ENCODE results near the gene LASP1.
A peak's percentile ranks its signal among the peaks of the same experiment; 100 is the strongest.

Gene LASP1

DNA sequence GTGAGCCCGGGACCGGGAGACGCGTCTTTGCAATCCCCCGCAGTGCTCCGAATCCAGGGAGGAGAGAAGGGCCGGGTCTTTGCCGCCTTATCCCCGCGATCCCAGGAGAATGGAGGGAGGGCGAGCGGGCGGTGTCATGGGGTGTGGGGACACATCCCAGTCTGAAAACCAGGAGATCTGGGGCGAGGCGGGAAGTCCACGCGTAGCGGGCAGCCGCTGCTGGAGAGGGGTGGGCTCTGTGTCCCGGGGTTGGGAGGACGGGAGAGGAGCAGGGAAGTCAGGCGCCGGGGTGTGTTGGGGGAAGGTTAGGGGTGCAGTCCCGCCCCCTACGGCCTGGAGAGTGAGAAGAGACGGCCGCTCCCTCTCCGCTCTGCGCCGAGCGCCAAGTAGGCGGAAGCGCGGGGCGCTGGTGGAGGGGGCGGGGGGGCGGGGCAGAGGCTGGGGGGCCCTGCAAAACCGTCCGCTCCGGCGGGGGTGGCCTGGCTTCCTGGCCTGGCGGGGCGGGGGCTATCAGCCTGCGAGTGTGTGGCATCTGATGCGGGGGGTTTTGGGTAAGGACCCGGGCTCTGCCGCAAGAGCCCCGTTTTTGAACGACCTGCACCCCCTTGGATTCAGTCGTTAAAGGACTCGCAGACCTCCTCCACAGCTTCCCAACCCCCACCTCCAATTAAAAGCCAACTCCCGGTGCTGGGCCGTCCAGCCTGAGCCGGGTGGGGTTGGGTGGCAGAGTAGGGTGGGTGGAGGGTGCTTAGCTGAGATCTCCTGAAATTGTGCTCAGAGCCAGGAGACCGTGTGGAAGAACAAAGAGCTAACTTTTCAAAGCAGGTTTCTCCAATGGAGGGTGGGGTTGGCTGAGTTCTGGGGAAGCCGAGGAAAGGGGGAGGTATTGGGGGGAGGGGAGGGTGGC is 654 bp downstream of the LASP1 start:
- Histone ChIP-seq H3K9me3 (ENCODE audit: control insufficient read depth, low read length) (no peaks in the 10 kb centered on the region), H3K27ac (ENCODE audit: low read depth, low read length, severe bottlenecking) (peak overlapping the region; percentile 91), H3K36me3 (ENCODE audit: control insufficient read depth, insufficient read depth, low read length) (peaks cover 19% of the 10 kb centered on the region), H3K4me3 (ENCODE audit: extremely low read depth, insufficient read depth, low read length, poor library complexity, severe bottlenecking) (peak overlapping the region; percentile 96), H3K4me1 (ENCODE audit: control insufficient read depth, insufficient read depth, low read length, poor library complexity, severe bottlenecking) (peaks cover 39% of the 10 kb centered on the region)
- 0% methylated on average over 10 to 19 of the region's 56 CpGs for WGBS, 2 experiments (ENCODE audit: insufficient coverage in 2 of 2)

- H3K4me1 ChIP-seq (ENCODE audit: control insufficient read depth, insufficient read depth, low read length, poor library complexity, severe bottlenecking): peaks cover 43% of the 10 kb centered on the region
- H3K27ac ChIP-seq (ENCODE audit: low read depth, low read length, severe bottlenecking): peak overlapping the region; percentile 78
- 45 to 57% methylated on average over 6 to 7 of the region's 11 CpGs for WGBS, 2 experiments (ENCODE audit: insufficient coverage in 2 of 2)
- H3K36me3 ChIP-seq (ENCODE audit: control insufficient read depth, insufficient read depth, low read length): peaks cover 23% of the 10 kb centered on the region
- peak overlapping the region; percentile 96 for H3K4me3 ChIP-seq (ENCODE audit: extremely low read depth, insufficient read depth, low read length, poor library complexity, severe bottlenecking)
- no peaks in the 10 kb centered on the region for H3K9me3 ChIP-seq (ENCODE audit: control insufficient read depth, low read length)
Measured at GRCh38 chr17:38871247-38872015, 1.6 kb downstream of the LASP1 start.

DNA sequence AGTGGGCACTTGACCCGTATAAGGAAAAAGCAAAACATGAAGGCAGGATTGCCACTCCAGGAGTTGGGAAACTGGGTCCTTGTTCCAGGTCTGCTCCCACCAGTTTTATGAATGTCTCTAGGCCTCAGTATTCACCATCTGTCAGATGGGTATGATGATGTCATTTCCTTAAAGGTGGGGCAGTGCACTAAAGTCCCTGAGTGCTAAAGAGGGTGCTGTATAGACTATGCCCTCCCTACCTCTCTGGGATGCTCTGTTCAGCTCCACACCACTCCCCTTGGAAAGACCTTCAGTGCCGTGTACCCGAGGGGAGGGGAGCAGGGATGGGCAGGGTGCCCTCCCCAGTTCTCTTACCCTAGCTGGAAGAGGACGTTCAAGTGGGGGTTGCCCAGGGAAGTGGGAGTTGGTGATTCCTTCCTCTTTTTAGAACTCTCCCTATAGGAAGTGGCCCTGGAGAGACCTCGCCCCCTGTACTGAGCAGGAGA is 2.2 kb downstream of the LASP1 start:
- Histone ChIP-seq H3K9me3 (ENCODE audit: control insufficient read depth, low read length) (no peaks in the 10 kb centered on the region), H3K36me3 (ENCODE audit: control insufficient read depth, insufficient read depth, low read length) (peaks cover 29% of the 10 kb centered on the region), H3K4me3 (ENCODE audit: extremely low read depth, insufficient read depth, low read length, poor library complexity, severe bottlenecking) (peak overlapping the region; percentile 96), H3K27ac (ENCODE audit: low read depth, low read length, severe bottlenecking) (no peak overlapping the region), H3K4me1 (ENCODE audit: control insufficient read depth, insufficient read depth, low read length, poor library complexity, severe bottlenecking) (peaks cover 46% of the 10 kb centered on the region)
- 78 to 88% methylated on average over 1 of the region's 5 CpGs for WGBS, 2 experiments (ENCODE audit: insufficient coverage in 2 of 2)

GRCh38 chr17:38872671-38873385 is 3.0 kb downstream of the LASP1 start:
- Histone ChIP-seq H3K4me3 (ENCODE audit: extremely low read depth, insufficient read depth, low read length, poor library complexity, severe bottlenecking) (no peak overlapping the region), H3K9me3 (ENCODE audit: control insufficient read depth, low read length) (no peaks in the 10 kb centered on the region), H3K27ac (ENCODE audit: low read depth, low read length, severe bottlenecking) (no peak overlapping the region), H3K36me3 (ENCODE audit: control insufficient read depth, insufficient read depth, low read length) (peaks cover 34% of the 10 kb centered on the region), H3K4me1 (ENCODE audit: control insufficient read depth, insufficient read depth, low read length, poor library complexity, severe bottlenecking) (peaks cover 53% of the 10 kb centered on the region)
- WGBS, 2 experiments (ENCODE audit: insufficient coverage in 2 of 2): 90 to 94% methylated on average over 6 to 7 of the region's 9 CpGs

DNA sequence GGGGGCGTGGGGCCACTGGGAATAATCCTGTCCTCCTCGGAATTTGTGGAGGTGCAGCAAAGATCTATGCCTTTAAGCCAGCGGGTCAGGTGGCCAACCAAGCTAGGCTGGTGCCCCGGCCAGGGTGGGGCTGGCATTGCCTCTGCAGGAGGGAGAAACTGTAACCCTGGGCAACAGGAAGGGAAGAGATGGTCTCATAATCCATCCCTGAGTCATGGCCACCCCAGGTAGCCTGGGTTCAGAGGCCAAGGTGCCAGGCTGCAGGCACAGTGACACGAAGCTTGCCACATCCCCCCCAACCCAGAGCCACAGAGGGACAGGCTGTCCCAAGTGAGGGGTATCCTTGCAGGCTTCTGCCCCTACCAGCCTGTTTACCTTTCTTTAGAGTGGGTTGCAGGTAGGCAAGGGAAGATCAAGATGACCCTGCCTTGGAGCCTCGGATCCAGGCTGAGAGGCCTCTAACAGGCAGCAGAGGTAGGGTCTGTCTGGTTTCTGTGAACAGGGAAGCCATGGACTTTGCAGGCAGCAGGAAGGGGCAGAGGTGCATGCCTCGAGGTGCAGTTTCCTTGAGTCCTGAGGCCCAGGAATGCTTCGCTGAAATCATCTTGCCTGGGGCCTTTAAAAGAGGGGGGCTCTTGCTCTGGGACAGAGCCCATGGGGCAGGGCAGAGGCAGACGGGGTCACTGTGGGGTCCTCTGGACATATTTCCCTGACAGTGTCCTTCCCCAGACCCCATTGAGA is 4.0 kb downstream of the LASP1 start:
- Histone ChIP-seq H3K4me3 (ENCODE audit: extremely low read depth, insufficient read depth, low read length, poor library complexity, severe bottlenecking) (no peak overlapping the region), H3K27ac (ENCODE audit: low read depth, low read length, severe bottlenecking) (no peak overlapping the region)
- WGBS, 2 experiments (ENCODE audit: insufficient coverage in 2 of 2): 73 to 89% methylated on average over 5 to 7 of the region's 9 CpGs

GRCh38 chr17:38874505-38875400 is 4.9 kb downstream of the LASP1 start:
- Histone ChIP-seq H3K36me3 (ENCODE audit: control insufficient read depth, insufficient read depth, low read length) (peaks cover 52% of the 10 kb centered on the region), H3K4me1 (ENCODE audit: control insufficient read depth, insufficient read depth, low read length, poor library complexity, severe bottlenecking) (peaks cover 70% of the 10 kb centered on the region), H3K27ac (ENCODE audit: low read depth, low read length, severe bottlenecking) (no peak overlapping the region), H3K4me3 (ENCODE audit: extremely low read depth, insufficient read depth, low read length, poor library complexity, severe bottlenecking) (no peak overlapping the region), H3K9me3 (ENCODE audit: control insufficient read depth, low read length) (no peaks in the 10 kb centered on the region)
- 84 to 96% methylated on average over 4 to 7 of the region's 10 CpGs for WGBS, 2 experiments (ENCODE audit: insufficient coverage in 2 of 2)

More for the DNA sequence above, 4.0 kb downstream of the LASP1 start:
- peaks cover 62% of the 10 kb centered on the region for H3K4me1 ChIP-seq (ENCODE audit: control insufficient read depth, insufficient read depth, low read length, poor library complexity, severe bottlenecking)
- H3K9me3 ChIP-seq (ENCODE audit: control insufficient read depth, low read length): no peaks in the 10 kb centered on the region
- peaks cover 44% of the 10 kb centered on the region for H3K36me3 ChIP-seq (ENCODE audit: control insufficient read depth, insufficient read depth, low read length)

- H3K36me3 ChIP-seq (ENCODE audit: control insufficient read depth, insufficient read depth, low read length): peaks cover 54% of the 10 kb centered on the region
- no peaks in the 10 kb centered on the region for H3K9me3 ChIP-seq (ENCODE audit: control insufficient read depth, low read length)
- peaks cover 79% of the 10 kb centered on the region for H3K4me1 ChIP-seq (ENCODE audit: control insufficient read depth, insufficient read depth, low read length, poor library complexity, severe bottlenecking)
- 75 to 86% methylated on average over 2 to 4 of the region's 5 CpGs for WGBS, 2 experiments (ENCODE audit: insufficient coverage in 2 of 2)
- no peak overlapping the region for H3K4me3 ChIP-seq (ENCODE audit: extremely low read depth, insufficient read depth, low read length, poor library complexity, severe bottlenecking)
- no peak overlapping the region for H3K27ac ChIP-seq (ENCODE audit: low read depth, low read length, severe bottlenecking)
Measured at GRCh38 chr17:38875477-38876075, 5.7 kb downstream of the LASP1 start.

DNA sequence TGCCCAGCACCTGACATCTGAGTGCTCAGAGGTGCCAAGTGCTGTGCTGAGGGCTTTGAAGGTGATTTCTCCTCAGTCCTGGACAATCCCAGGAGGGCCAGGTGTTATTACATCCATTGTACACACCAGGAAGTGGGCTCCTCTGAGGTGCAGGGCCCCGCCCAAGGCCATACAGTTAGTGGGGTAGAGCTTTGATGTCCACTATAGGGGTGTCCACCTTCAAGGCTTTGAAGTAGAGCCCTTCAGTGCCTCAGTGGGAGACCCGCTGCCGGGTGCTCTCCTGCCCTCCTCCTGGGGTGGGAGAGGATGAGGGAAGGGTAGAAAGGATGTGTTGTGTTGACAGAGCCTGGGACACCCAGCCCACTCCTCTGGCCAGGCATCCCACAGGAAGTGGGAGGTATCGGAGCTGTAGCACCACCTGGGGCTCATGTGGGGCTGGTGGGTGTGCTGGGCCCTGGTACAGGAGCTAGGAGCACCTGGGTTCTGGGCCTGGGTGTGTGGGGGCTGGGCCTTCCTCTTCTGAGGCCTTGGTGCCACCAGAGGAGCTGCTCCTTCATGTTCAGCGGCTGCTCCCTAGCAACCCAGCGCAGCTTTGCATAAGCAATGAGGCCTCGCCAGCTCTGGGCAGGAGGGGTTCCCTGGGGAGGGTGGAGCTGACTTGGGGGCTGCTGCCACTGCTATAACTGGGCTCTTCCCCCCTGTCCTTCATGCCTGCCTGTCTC is 7.4 kb downstream of the LASP1 start:
- Histone ChIP-seq H3K27ac (ENCODE audit: low read depth, low read length, severe bottlenecking) (no peak overlapping the region), H3K4me1 (ENCODE audit: control insufficient read depth, insufficient read depth, low read length, poor library complexity, severe bottlenecking) (peaks cover 87% of the 10 kb centered on the region), H3K4me3 (ENCODE audit: extremely low read depth, insufficient read depth, low read length, poor library complexity, severe bottlenecking) (no peak overlapping the region)

More for the DNA sequence above, 7.4 kb downstream of the LASP1 start:
- H3K36me3 ChIP-seq (ENCODE audit: control insufficient read depth, insufficient read depth, low read length): peaks cover 66% of the 10 kb centered on the region
- H3K9me3 ChIP-seq (ENCODE audit: control insufficient read depth, low read length): no peaks in the 10 kb centered on the region
- 58 to 70% methylated on average over 4 to 6 of the region's 7 CpGs for WGBS, 2 experiments (ENCODE audit: insufficient coverage in 2 of 2)
